SJSA1 (cell line): ENCODE measurements around the gene ACRBP. TPM values are rescaled to one million over a fixed set of nuclear protein-coding genes. Genes with fewer than 3 reads are reported as not detected.
A peak's percentile ranks its signal among the peaks of the same experiment; 100 is the strongest.

Experiments used
- DNase-seq, 2 experiments: peaks; one replicate each; pipeline ENCODE4 v3.0.0-alpha.2; 2015 to 2020; ENCODE audit warnings: low spot score in 2 of 2, low read depth in 1 of 2
- H3K27ac ChIP-seq: fragments of 250-450 bp; sonication (Bioruptor Pico); 2 replicates; pipeline ENCODE4 v1.5.1; 2020; ENCODE audit warnings: mild to moderate bottlenecking, moderate library complexity
- H3K27me3 ChIP-seq: fragments of 250-450 bp; sonication (Bioruptor Pico); replicated peaks from 2 replicates; pipeline ENCODE4 v1.5.1; 2020; ENCODE audit warnings: mild to moderate bottlenecking, moderate library complexity
- H3K36me3 ChIP-seq: fragments of 250-450 bp; sonication (Bioruptor Pico); 2 replicates; pipeline ENCODE4 v1.5.1; 2020; ENCODE audit warnings: mild to moderate bottlenecking
- H3K4me1 ChIP-seq: fragments of 250-450 bp; sonication (Bioruptor Pico); replicated peaks from 2 replicates; pipeline ENCODE4 v1.6.1; 2021; ENCODE audit warnings: mild to moderate bottlenecking
- H3K4me3 ChIP-seq: fragments of 250-450 bp; sonication (Bioruptor Pico); 2 replicates; pipeline ENCODE4 v1.5.1; 2020; ENCODE audit warnings: mild to moderate bottlenecking
- H3K9me3 ChIP-seq: fragments of 250-450 bp; sonication (Bioruptor Pico); replicated peaks from 2 replicates; pipeline ENCODE4 v1.5.1; 2020; ENCODE audit warnings: mild to moderate bottlenecking
- total RNA-seq: library from RNA; depleted of rRNA; stranded (reverse); fragments of >200 nt; shearing (Covaris generic); gene quantifications from 2 replicates; pipeline ENCODE4 v1.2.3, GENCODE V29; 2014; rRNA removed

The ACRBP gene
- total RNA-seq = not detected in 2 replicates

GRCh38 chr12:6647083-6647604 is at the start of gene ACRBP:
Gene ACRBP, minus strand, starts transcription at chr12:6647432. Its CDS starts 66 bp downstream, at chr12:6647366.
- no peak for DNase-seq
- Histone ChIP-seq H3K36me3 (peaks cover 19% of the 10 kb centered on the region), H3K27ac (no peak within 1 kb of the TSS), H3K27me3 (no peaks in the 10 kb centered on the region), H3K9me3 (no peaks in the 10 kb centered on the region), H3K4me3 (no peak within 1 kb of the TSS), H3K4me1 (no peaks in the 10 kb centered on the region)

GRCh38 chr12:6695313-6696045 is 48.2 kb upstream of the ACRBP start:
- DNase-seq = no peak
- Histone ChIP-seq H3K4me1 (peaks cover 14% of the 10 kb centered on the region), H3K9me3 (no peaks in the 10 kb centered on the region)

GRCh38 chr12:6694701-6695100 is 47.5 kb upstream of the ACRBP start:
- peaks cover 37% of the 10 kb centered on the region for H3K27me3 ChIP-seq
- H3K4me1 ChIP-seq = peaks cover 14% of the 10 kb centered on the region
- no peak overlapping the region for H3K4me3 ChIP-seq
- no peak for DNase-seq
- H3K27ac ChIP-seq = no peak overlapping the region
- no peaks in the 10 kb centered on the region for H3K9me3 ChIP-seq
- no peaks in the 10 kb centered on the region for H3K36me3 ChIP-seq

More at GRCh38 chr12:6695313-6696045, 48.2 kb upstream of the ACRBP start:
- peaks cover 44% of the 10 kb centered on the region for H3K27me3 ChIP-seq
- H3K4me3 ChIP-seq = no peak overlapping the region
- no peak overlapping the region for H3K27ac ChIP-seq
- no peaks in the 10 kb centered on the region for H3K36me3 ChIP-seq

- H3K36me3 ChIP-seq = peaks cover 2% of the 10 kb centered on the region; the same call in 1 of the 2 replicates
- peaks cover 29% of the 10 kb centered on the region for H3K27me3 ChIP-seq
- no peak for DNase-seq
- H3K9me3 ChIP-seq = no peaks in the 10 kb centered on the region
- peaks cover 14% of the 10 kb centered on the region for H3K4me1 ChIP-seq
- H3K27ac ChIP-seq = no peak overlapping the region
- H3K4me3 ChIP-seq = no peak overlapping the region
Measured at GRCh38 chr12:6693832-6694355, 46.7 kb upstream of the ACRBP start.

GRCh38 chr12:6692888-6693287 is 45.7 kb upstream of the ACRBP start:
- no peak overlapping the region for H3K27ac ChIP-seq

GRCh38 chr12:6691473-6691872 is 44.2 kb upstream of the ACRBP start:
- H3K9me3 ChIP-seq = no peaks in the 10 kb centered on the region
- peaks cover 31% of the 10 kb centered on the region for H3K4me1 ChIP-seq
- no peak overlapping the region for H3K27ac ChIP-seq
- no peak overlapping the region for H3K4me3 ChIP-seq
- peak; percentile 54 to 73 for DNase-seq
- peaks cover 14% of the 10 kb centered on the region for H3K27me3 ChIP-seq
- peaks cover 9% of the 10 kb centered on the region for H3K36me3 ChIP-seq

More at GRCh38 chr12:6692888-6693287, 45.7 kb upstream of the ACRBP start:
- DNase-seq = no peak
- Histone ChIP-seq H3K27me3 (peaks cover 19% of the 10 kb centered on the region), H3K4me1 (peaks cover 20% of the 10 kb centered on the region), H3K9me3 (no peaks in the 10 kb centered on the region), H3K4me3 (no peak overlapping the region), H3K36me3 (peaks cover 3% of the 10 kb centered on the region; the same call in 1 of the 2 replicates)

GRCh38 chr12:6688999-6689882 is 42.0 kb upstream of the ACRBP start, which contains the start of gene ZNF384:
Gene ZNF384, minus strand, starts transcription at chr12:6689375. Its CDS starts 9,855 bp downstream, at chr12:6679520.
- H3K4me3 ChIP-seq = peak within 1 kb of the TSS; percentile 74
- H3K4me1 ChIP-seq = peaks cover 31% of the 10 kb centered on the region
- peaks cover 2% of the 10 kb centered on the region; the same call in 1 of the 2 replicates for H3K27me3 ChIP-seq
- H3K9me3 ChIP-seq = no peaks in the 10 kb centered on the region
- DNase-seq = peak; percentile 96 to 99
- peak within 1 kb of the TSS; percentile 92 for H3K27ac ChIP-seq
- H3K36me3 ChIP-seq = peaks cover 22% of the 10 kb centered on the region

GRCh38 chr12:6688543-6688998 is 41.3 kb upstream of the ACRBP start:
- no peak for DNase-seq
- H3K9me3 ChIP-seq = no peaks in the 10 kb centered on the region
- H3K27me3 ChIP-seq = no peaks in the 10 kb centered on the region
- peak overlapping the region; percentile 92 for H3K27ac ChIP-seq
- H3K4me3 ChIP-seq = peak overlapping the region; percentile 74
- H3K4me1 ChIP-seq = peaks cover 31% of the 10 kb centered on the region
- peaks cover 29% of the 10 kb centered on the region for H3K36me3 ChIP-seq

- H3K9me3 ChIP-seq = no peaks in the 10 kb centered on the region
- H3K4me3 ChIP-seq = no peak overlapping the region
- DNase-seq = no peak
- no peaks in the 10 kb centered on the region for H3K27me3 ChIP-seq
- no peak overlapping the region for H3K27ac ChIP-seq
- peaks cover 23% of the 10 kb centered on the region for H3K4me1 ChIP-seq
- H3K36me3 ChIP-seq = peaks cover 35% of the 10 kb centered on the region
Measured at GRCh38 chr12:6685814-6686213, 38.6 kb upstream of the ACRBP start.

GRCh38 chr12:6684609-6685008 is 37.4 kb upstream of the ACRBP start:
- DNase-seq = no peak
- Histone ChIP-seq H3K36me3 (peaks cover 43% of the 10 kb centered on the region), H3K27ac (no peak overlapping the region)

GRCh38 chr12:6676962-6677361 is 29.7 kb upstream of the ACRBP start:
- H3K27ac ChIP-seq = no peak overlapping the region
- no peaks in the 10 kb centered on the region for H3K4me1 ChIP-seq
- H3K4me3 ChIP-seq = no peak overlapping the region
- DNase-seq = no peak
- H3K27me3 ChIP-seq = no peaks in the 10 kb centered on the region
- H3K36me3 ChIP-seq = peaks cover 85% of the 10 kb centered on the region
- H3K9me3 ChIP-seq = no peaks in the 10 kb centered on the region

More at GRCh38 chr12:6684609-6685008, 37.4 kb upstream of the ACRBP start:
- H3K4me1 ChIP-seq = peaks cover 17% of the 10 kb centered on the region
- no peak overlapping the region for H3K4me3 ChIP-seq
- no peaks in the 10 kb centered on the region for H3K27me3 ChIP-seq
- H3K9me3 ChIP-seq = no peaks in the 10 kb centered on the region

GRCh38 chr12:6672143-6672542 is 24.9 kb upstream of the ACRBP start:
- Histone ChIP-seq H3K27me3 (no peaks in the 10 kb centered on the region), H3K27ac (no peak overlapping the region), H3K36me3 (peaks cover 96% of the 10 kb centered on the region), H3K4me1 (no peaks in the 10 kb centered on the region), H3K9me3 (no peaks in the 10 kb centered on the region), H3K4me3 (no peak overlapping the region)
- DNase-seq = no peak

- H3K4me1 ChIP-seq = peaks cover 3% of the 10 kb centered on the region; the same call in 1 of the 2 replicates
- no peak overlapping the region for H3K4me3 ChIP-seq
- no peaks in the 10 kb centered on the region for H3K27me3 ChIP-seq
- no peak overlapping the region for H3K27ac ChIP-seq
- H3K9me3 ChIP-seq = no peaks in the 10 kb centered on the region
- peaks cover 64% of the 10 kb centered on the region for H3K36me3 ChIP-seq
- DNase-seq = no peak
Measured at GRCh38 chr12:6667559-6668210, 20.5 kb upstream of the ACRBP start.
